ENCODE results near the gene TMED8. TPM values are rescaled to one million over a fixed set of nuclear protein-coding genes. Genes with fewer than 3 reads are reported as not detected.

TMED8 gene
- total RNA-seq, 1 donor from 2014 or later = 10.4 TPM

- Mint-ChIP-seq H3K4me3 (ENCODE audit: unreplicated experiment) (no peak overlapping the region), H3K36me3 (ENCODE audit: low read depth) (no peaks in the 10 kb centered on the region), H3K9me3 (ENCODE audit: low read depth) (no peaks in the 10 kb centered on the region), H3K4me1 (ENCODE audit: low read depth) (peaks cover 54% of the 10 kb centered on the region), H3K27ac (ENCODE audit: unreplicated experiment) (peak overlapping the region; percentile 66), H3K27me3 (ENCODE audit: low read depth) (no peaks in the 10 kb centered on the region)
- no peak for DNase-seq (ENCODE audit: low spot score)
- TF ChIP-seq, protein P1, sequence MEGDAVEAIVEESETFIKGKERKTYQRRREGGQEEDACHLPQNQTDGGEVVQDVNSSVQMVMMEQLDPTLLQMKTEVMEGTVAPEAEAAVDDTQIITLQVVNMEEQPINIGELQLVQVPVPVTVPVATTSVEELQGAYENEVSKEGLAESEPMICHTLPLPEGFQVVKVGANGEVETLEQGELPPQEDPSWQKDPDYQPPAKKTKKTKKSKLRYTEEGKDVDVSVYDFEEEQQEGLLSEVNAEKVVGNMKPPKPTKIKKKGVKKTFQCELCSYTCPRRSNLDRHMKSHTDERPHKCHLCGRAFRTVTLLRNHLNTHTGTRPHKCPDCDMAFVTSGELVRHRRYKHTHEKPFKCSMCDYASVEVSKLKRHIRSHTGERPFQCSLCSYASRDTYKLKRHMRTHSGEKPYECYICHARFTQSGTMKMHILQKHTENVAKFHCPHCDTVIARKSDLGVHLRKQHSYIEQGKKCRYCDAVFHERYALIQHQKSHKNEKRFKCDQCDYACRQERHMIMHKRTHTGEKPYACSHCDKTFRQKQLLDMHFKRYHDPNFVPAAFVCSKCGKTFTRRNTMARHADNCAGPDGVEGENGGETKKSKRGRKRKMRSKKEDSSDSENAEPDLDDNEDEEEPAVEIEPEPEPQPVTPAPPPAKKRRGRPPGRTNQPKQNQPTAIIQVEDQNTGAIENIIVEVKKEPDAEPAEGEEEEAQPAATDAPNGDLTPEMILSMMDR (IDR thresholded peaks at IDR 0.05) = no peak
These were observed 62.1 kb downstream of the TMED8 start for GRCh38 chr14:77314539-77315457.

- no peak overlapping the region for H3K4me3 Mint-ChIP-seq (ENCODE audit: unreplicated experiment)
- H3K4me1 Mint-ChIP-seq (ENCODE audit: low read depth) = peaks cover 49% of the 10 kb centered on the region
- no peak for DNase-seq (ENCODE audit: low spot score)
- H3K36me3 Mint-ChIP-seq (ENCODE audit: low read depth) = no peaks in the 10 kb centered on the region
- H3K27me3 Mint-ChIP-seq (ENCODE audit: low read depth) = no peaks in the 10 kb centered on the region
- peak overlapping the region; percentile 79 for H3K27ac Mint-ChIP-seq (ENCODE audit: unreplicated experiment)
- TF ChIP-seq, protein P1 (IDR thresholded peaks at IDR 0.05) = no peak
- no peaks in the 10 kb centered on the region for H3K9me3 Mint-ChIP-seq (ENCODE audit: low read depth)
These were observed 62.9 kb downstream of the TMED8 start for GRCh38 chr14:77314043-77314442.

GRCh38 chr14:77313371-77313770 lies 63.5 kb downstream of the TMED8 start:
- Mint-ChIP-seq H3K4me3 (ENCODE audit: unreplicated experiment) (no peak overlapping the region), H3K4me1 (ENCODE audit: low read depth) (peaks cover 54% of the 10 kb centered on the region), H3K27ac (ENCODE audit: unreplicated experiment) (peak overlapping the region; percentile 79), H3K27me3 (ENCODE audit: low read depth) (no peaks in the 10 kb centered on the region), H3K9me3 (ENCODE audit: low read depth) (no peaks in the 10 kb centered on the region), H3K36me3 (ENCODE audit: low read depth) (no peaks in the 10 kb centered on the region)
- no peak for DNase-seq (ENCODE audit: low spot score)
- TF ChIP-seq, protein P1 (IDR thresholded peaks at IDR 0.05) = no peak

DNA sequence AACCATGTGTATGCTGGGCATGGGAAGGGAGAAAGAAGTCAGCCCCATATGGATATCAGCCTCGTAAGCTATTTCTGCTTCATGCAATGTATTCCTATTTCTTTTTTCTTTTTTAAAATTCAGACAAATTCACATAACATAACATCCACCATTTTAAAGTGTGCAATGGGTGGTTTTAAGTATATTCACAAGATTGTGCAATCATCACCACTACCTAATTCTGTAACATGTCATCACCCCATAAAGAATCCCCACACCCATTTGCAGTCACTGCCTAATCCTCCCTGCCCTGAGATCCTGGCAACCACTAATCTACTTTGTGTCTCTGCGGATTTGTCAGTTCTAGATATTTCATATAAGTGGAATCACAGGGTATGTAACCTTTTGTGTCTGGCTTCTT lies 65.7 kb downstream of the TMED8 start:
- no peak for DNase-seq (ENCODE audit: low spot score)
- TF ChIP-seq, protein P1 (IDR thresholded peaks at IDR 0.05) = no peak
- no peaks in the 10 kb centered on the region for H3K9me3 Mint-ChIP-seq (ENCODE audit: low read depth)
- no peak overlapping the region for H3K4me3 Mint-ChIP-seq (ENCODE audit: unreplicated experiment)
- no peak overlapping the region for H3K27ac Mint-ChIP-seq (ENCODE audit: unreplicated experiment)
- peaks cover 60% of the 10 kb centered on the region for H3K4me1 Mint-ChIP-seq (ENCODE audit: low read depth)
- H3K27me3 Mint-ChIP-seq (ENCODE audit: low read depth) = no peaks in the 10 kb centered on the region
- no peaks in the 10 kb centered on the region for H3K36me3 Mint-ChIP-seq (ENCODE audit: low read depth)

- Mint-ChIP-seq H3K4me1 (ENCODE audit: low read depth) (peaks cover 61% of the 10 kb centered on the region), H3K36me3 (ENCODE audit: low read depth) (no peaks in the 10 kb centered on the region), H3K27ac (ENCODE audit: unreplicated experiment) (no peak overlapping the region), H3K4me3 (ENCODE audit: unreplicated experiment) (no peak overlapping the region), H3K9me3 (ENCODE audit: low read depth) (no peaks in the 10 kb centered on the region), H3K27me3 (ENCODE audit: low read depth) (no peaks in the 10 kb centered on the region)
- DNase-seq (ENCODE audit: low spot score) = no peak
- TF ChIP-seq, protein P1 (IDR thresholded peaks at IDR 0.05) = no peak
These were observed 66.9 kb downstream of the TMED8 start for GRCh38 chr14:77310026-77310425.

Measured in chondrocyte (in vitro differentiated cells).